ENCODE results near the gene LRFN4.
"Not testable (repeated sequence)": the region's sequence is repeated elsewhere in the genome, so short reads cannot be mapped to it uniquely, and the experiment has no call there.

The LRFN4 gene

DNA sequence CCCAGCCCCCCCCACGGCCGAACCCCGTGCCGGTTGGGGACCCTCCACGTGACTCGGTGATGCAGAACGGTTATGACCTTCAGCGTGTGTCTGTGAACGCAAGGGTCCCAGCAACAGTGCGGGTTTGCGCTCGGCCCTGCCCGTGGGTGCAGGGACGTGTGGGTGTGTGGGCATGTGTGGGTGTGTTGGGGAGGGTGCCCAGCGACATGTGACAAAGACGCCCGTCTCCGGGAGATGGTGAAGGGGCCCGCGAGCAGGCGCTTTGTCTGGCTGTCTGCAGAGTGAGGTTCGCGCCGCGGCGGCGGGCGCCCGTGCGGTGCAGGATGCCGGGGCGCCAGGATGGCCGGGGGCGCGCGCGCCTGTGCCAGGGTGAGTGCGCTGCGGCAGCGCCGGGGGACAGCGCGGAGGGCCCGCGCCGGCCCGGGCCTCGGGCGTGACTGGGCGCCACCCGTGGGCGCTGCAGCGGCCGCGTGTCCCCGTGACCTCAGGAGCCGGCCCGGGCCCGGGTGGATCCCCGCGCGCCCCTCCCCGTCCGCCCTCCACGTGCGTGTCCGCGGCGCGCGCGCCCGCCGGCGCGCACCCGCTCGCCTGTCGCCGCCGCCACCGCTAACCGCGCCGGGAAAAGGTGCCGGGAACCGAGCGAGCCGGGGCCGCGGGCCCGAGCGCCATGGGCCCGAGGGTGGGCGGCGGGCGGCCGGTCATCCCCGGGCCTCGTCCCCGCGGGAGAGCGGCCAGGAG, at the start of gene LRFN4:
Gene LRFN4 (plus strand): TSS at position 569 of the 738 bp plus-strand sequence. CDS start 681 bp downstream, outside the sequence.
- no peak for DNase-seq (ENCODE audit: low spot score)

DNA sequence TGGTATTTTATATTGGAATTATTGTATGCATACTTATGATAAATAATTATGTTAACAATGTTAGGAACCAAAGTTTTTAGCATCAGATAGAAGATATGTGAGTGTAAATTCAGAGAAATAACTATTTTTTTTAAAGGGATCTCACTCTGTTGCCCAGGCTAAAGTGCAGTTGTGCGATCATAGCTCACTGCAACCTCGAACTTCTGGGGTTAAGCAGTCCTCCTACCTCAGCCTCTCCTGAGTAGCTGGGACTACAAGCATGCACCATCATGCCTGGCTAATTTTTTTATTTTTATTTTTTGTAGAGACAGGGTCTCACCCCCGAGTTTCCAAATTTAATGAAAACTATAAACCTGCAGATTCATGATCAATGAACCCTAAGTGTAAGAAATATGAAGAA, 47.3 kb upstream of the LRFN4 start:
- no peak for DNase-seq (ENCODE audit: low spot score)

DNA sequence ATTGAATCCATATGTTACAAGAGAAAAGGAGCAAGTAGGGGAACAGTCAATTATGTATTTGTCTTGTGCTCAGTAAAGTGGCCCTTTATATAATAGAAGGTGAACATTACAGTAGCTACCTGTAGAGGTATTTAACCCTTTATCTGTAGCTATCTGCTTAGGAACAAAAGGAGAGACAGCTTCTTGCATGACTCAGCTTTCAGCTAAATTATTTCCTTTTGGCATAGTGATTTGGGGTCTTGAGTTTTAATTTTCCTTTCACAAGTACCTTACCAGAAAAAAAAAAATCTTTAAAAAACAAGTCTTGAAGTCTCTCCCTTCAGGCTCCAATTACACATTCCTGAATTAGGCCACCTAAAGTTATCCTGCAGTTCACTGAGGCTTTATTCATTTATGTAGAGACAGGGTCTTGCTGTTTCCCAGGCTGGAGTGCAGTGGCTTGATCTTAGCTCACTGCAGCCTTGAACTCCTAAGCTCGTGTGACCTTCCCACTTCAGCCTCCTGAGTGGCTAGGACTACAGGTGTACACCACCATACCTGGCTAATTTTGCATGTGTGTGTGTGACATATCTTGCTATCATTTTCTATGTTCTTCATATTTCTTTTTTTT, 46.2 kb upstream of the LRFN4 start:
- DNase-seq (ENCODE audit: low spot score) = no peak

DNA sequence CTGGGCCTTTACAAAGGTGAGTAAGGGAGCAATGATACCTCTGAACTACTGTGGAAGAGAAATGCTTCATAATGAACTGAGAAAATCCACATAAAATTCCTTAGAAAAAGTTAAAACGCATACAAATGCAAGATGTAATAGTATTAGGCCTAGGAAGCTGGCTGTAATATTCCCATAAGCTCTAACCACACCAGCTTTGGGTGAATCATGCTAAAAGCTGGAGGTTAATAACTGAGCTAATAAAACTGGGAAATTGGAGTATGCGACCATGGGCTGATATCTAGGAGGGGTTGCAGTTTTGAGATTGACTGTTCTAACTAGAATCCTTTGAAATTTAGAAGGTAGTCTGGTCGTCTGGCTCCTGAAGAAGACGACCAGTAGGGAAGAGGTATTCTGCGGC, 42.2 kb upstream of the LRFN4 start:
- DNase-seq (ENCODE audit: low spot score) = no peak

DNA sequence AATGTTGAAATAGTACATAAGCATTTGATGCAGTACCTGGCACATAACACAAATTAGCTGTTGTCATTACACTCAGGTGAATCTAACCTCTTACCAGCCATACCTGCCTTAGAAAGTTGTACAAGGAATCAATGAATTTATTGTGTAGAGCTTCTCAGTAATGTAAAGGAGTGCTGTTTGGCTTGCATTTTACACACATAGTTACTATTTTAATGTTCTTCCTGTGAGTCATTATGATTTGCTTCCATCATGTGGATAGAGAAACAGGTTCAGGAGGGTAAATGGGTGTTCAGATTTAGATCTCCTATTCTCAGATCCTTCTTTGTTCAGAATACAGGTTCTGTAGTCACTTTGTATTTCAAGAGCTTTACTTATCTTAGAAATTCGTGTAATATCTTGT, 41.2 kb upstream of the LRFN4 start:
- DNase-seq (ENCODE audit: low spot score) = no peak

DNA sequence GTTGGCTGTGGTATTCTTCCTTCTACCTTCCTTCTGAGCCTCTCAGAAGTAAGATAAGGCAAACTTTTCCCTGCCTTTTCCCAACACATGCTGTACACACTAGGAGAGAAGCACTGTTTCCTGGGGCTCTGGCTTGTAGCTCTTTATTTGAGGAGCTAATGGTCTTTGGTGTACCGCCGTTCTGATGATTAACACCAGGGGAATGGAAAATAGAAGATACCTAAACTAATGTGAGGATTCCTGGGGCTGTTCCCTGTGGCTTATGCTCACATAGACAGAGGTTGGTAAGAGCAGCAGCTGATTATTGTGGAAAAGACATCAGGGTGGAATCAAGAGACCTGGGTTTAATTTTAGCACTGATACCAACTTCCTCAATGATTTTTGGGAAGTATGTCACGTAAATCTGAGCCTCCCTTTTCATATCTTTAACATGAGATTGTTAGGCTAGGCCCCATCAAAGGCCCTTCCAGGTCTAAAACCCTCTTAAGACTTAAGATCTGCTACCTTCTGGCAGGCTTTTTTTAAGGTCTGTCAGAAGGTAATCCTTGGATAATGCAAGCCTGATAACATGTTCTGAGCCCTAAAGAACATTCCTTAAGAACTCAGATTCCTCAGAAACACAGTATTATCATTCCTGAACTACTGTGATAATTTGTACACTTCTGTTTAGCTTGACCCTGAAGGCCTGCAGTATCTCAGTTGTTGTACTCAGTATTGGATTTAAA, 38.5 kb upstream of the LRFN4 start:
- DNase-seq (ENCODE audit: low spot score) = no peak

DNA sequence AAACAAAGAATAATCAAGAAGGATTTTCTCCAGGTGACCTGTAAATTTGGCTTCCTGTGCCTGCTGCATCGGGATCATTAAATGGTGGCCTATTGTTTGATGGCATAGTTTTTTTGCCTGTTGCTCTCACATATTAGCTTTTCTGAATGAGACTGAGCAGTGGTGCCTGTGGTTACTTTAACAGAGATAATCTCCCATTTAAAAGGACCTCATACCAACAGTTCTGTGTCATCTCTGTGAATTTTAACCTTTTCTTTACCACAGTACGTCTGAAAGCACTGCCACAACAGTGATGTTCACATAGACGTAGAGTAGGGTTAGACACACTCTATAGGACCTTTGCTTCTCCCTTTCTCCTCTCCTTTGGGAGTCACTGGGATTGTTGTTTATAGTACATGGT, 36.5 kb upstream of the LRFN4 start:
- no peak for DNase-seq (ENCODE audit: low spot score)

DNA sequence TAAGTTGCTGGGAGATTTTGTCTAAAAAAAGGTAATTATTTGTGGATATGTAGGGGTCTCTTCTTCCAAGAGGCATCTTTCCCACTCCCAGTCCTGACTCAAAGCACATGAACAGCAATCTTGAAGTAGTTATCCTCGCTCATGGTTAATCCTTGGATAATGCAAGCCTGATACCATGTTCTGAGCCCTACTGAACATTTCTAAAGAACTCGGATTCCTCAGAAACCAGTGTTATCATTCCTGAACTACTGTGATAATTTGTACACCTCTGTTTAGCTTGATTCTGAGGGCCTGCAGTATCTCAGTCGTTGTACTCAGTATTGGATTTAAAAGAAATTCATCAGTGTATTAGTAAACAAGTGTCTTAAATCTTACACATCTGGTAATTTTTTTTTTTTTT, 36.0 kb upstream of the LRFN4 start:
- DNase-seq (ENCODE audit: low spot score) = no peak

DNA sequence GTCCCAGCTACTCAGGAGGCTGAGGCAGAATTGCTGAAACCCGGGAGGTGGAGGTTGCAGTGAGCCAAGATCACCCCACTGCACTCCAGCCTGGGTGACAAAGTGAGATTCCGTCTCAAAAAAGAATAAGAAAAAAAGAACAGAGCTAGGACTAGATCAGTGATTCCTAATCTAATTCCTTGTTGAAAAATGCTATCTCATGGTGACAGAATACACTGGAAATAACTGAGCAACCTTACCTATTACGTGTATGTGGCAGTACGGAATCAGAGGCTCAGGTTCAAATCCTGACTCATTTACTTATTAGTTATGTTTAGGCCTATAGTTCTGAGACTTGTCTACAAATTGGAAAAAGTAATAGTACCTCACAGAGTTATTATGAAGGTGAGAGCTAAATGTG, 33.2 kb upstream of the LRFN4 start:
- DNase-seq (ENCODE audit: low spot score) = no peak

DNA sequence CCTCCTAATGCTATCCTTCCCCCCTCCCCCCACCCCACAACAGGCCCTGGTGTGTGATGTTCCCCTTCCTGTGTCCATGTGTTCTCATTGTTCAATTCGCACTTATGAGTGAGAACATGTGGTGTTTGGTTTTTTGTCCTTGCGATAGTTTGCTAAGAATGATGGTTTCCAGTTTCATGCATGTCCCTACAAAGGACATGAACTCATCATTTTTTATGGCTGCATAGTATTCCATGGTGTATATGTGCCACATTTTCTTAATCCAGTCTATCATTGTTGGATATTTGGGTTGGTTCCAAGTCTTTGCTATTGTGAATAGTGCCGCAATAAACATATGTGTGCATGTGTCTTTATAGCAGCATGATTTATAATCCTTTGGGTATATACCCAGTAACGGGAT, 32.3 kb upstream of the LRFN4 start:
- DNase-seq (ENCODE audit: low spot score) = not testable (repeated sequence)

DNA sequence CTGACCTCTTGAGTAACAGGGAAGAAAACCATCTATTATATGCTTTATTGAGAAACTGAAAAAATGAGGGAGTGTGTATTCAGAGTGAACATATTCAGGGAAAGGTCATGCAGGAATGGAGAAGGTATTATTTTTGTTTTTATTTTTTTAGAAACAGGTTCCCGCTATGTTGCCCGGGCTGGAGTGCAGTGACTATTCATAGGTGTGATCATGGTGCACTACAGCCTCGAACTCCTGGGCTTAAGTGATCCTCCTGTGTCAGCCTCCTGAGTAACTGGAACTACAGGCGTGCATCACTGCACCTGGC, 22.4 kb upstream of the LRFN4 start:
- DNase-seq (ENCODE audit: low spot score) = no peak

DNA sequence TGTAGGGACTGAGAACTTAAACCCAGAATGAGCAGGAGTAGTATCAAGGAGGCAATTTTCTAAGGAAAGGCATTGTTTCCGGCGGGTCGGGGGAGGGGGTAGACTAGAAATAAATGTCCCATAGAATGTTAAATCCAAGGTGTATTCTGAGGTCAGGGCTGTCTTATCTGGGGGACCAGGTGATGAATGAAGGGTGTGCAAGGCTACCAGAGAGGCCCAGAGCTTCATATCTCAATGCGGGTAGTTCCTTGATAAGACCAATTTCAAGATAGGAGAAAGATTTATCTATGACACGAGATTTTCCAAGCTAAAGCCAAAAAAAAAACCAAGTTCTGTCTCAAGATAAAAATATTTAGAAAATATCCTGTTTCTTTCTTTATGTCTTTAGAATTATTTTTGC, 21.9 kb upstream of the LRFN4 start:
- DNase-seq (ENCODE audit: low spot score) = no peak

DNA sequence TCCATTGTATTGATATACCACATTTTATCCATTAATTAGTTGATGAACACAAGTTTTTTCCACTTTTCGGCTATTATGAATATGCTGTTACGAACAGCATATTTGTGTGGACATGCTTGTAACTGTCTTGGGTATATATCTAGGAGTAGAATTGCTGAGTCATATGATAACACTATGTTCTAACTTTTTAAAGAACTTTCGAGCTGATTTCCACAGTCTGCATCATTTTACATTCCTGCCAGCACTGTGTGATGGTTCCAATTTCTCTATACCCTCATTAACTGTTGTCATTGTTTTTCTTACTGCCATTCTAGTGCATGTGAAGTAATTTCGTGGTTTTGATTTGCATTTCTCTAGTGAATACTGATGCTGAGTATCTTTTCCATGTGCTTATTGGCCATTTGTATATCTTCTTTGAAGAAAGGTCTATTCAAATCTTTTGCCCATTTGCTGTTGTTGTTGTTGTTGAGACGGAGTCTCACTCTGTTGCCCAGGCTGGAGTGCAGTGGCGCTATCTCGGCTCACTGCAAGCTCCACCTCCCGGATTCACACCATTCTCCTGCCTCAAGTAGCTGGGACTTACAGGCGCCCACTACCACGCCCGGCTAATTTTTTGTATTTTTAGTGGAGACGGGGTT, 21.0 kb upstream of the LRFN4 start:
- DNase-seq (ENCODE audit: low spot score) = no peak

DNA sequence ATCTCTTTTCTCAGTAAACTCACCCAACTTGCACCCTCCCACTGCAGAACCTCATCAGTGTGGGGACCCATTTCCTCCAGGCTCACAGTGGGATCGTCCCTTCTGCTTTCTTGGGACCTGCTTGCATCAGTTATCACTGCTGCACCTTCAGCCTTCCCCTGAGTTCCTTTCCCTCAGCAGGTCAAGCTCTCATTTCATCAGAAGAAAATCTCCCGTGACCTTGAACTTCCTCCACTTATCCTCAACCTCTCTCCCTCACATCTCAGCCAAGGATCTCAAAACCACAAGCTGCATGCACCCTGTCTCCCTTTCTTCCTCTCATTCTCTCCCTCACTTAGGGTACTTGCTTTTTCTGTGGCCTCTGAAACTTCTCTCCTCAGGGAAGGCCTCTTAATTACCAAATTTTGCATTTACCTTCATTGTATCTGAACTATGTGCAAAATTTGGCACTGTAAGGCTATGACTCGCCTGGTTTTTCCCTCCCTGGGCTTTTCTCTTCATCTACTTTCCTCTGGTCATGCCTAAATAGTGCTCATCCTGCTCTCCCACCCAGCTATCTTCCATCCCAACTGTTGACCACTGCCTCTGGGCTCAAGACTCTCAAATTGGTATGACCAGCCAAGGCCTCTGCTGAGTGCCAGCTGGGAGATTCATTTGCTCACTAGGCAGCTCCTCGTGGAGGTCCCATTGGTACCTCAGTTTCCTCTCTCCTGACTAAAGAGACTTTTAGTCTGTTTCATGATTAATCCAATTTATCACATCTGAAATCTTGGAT, 16.4 kb upstream of the LRFN4 start:
- no peak for DNase-seq (ENCODE audit: low spot score)

DNA sequence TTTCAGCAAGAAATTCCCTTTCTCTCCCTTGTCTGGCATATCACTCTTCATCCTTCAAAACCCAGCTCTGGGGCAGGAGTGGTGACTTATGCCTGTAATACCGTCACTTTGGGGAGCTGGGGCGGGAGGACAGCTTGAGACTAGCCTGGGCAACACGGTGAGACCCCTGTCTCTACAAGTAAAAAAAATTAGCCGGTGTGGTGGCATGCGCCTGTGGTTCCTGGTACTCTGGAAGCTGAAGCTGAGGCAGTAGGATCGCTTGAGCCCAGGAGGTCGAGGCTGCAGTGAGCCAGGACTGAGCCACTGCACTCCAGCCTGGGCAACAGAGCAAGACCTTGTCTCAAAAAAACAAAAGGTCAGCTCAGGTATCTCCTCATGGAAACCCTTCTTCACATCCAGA, 15.0 kb upstream of the LRFN4 start:
- DNase-seq (ENCODE audit: low spot score) = no peak

DNA sequence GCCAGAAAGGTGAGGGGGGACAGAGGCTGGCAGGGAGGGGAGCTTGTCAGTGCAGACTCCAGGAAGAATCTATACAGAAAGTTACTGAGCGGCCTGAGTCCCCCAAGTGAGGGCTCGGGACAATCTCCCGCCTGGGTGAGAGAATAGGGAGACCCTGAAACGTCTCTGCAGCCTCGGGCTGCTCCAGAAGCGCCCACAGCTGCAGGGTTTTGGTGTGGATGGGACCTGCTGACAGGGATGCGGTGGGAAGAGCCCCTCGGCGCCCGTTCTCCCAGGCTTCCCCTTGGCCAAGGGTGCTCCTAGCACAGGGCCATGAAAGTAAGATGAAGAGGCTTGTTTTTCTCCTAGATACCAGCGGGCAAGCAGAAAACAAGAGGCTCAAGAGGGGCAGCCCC, 14.4 kb upstream of the LRFN4 start:
- DNase-seq (ENCODE audit: low spot score) = no peak

DNA sequence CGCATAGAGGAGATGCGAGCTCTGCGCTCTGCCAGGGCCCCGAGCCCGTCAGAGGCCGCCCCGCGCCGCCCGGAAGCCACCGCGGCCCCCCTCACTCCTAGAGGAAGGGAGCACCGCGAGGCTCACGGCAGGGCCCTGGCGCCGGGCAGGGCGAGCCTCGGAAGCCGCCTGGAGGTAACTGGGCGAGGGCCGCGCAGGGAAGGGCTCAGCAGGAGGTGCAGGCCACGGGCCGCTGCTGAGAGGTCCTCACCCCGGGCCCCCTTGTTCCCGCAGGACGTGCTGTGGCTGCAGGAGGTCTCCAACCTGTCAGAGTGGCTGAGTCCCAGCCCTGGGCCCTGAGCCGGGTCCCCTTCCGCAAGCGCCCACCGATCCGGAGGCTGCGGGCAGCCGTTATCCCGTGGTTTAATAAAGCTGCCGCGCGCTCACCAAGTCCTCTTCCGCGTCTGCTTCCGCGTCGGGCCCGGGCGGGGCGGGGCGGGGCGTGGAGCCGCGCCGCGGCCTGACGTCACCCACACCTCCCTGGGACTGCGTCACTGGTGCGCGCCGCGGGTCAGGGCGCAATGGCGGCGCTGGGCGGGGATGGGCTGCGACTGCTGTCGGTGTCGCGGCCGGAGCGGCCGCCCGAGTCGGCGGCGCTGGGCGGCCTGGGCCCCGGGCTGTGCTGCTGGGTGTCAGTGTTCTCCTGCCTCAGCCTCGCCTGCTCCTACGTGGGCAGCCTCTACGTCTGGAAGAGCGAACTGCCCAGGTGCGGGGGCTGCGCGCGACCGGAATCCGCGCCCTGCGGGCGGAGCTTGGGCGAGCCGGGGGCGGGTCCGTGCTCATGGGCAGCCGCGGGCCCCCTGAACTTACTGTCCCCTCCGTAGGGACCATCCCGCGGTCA, 13.7 kb upstream of the LRFN4 start, which contains the start of gene RCE1:
Gene RCE1 (plus strand): TSS at position 546 of the 880 bp plus-strand sequence. CDS start 15 bp downstream, at position 561.
- peak; percentile 94 for DNase-seq (ENCODE audit: low spot score)

DNA sequence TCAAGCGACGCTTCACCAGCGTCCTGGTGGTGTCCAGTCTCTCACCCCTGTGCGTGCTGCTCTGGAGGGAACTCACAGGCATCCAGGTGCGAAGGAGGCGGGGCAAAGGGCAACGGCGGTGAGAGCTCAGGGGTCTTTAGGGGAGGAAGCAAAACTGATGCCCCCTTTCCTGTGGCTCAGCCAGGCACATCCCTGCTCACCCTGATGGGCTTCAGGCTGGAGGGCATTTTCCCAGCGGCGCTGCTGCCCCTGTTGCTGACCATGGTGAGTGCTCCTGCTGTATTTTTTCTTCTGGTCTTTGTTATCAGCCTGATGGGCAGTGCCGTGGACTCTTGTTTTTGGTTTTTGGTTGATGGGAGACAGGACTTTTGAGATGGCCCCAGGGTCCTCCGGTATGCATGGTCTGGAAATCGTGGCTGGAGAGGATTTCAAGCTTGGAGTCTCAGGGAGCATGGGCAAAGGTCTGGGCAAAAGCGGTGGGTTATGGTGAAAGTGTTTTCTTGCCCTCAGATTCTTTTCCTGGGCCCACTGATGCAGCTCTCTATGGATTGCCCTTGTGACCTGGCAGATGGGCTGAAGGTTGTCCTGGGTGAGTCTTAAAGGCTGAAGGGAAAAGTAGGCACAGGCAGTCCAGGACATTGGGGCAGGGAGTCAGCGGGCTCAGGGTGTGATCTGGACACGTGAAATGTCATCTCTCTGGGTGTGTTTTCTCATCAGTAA, 12.9 kb upstream of the LRFN4 start:
- DNase-seq (ENCODE audit: low spot score) = peak; percentile 2

DNA sequence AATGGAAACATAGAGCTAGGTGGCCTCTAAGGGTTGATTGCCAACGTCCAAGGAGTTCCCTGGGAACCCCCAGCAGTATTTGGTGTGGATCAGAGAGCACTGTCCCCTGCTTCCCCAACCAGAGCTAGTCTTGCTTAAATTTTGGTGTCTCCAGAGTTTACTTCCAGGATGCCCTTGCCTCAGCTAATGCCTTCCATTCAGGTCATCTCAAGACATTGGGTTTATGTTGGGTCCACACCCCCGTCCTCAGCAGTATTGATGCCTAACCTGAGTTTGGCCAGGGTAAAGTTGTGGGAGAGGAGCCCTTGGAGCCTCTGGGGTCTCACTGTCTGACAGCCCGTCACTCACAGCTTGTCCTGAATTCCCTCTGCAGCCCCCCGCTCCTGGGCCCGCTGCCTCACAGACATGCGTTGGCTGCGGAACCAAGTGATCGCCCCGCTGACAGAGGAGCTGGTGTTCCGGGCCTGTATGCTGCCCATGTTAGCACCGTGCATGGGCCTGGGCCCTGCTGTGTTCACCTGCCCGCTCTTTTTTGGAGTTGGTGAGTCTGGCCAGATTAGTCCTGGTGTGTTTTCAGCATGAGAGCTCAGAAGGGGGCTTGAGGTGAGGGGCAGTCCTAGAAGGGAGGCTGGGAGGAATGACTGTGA, 12.2 kb upstream of the LRFN4 start:
- DNase-seq (ENCODE audit: low spot score) = no peak

Measured in Ammon's horn (tissue), 1 donor.